NCI-H2029 (cell line): ENCODE results near the gene UBE2D1.

ENCODE experiments used
- DNase-seq: peaks from one replicate; lab custom pipeline; 2025; lab: John Stamatoyannopoulos, UW

The UBE2D1 gene

DNA sequence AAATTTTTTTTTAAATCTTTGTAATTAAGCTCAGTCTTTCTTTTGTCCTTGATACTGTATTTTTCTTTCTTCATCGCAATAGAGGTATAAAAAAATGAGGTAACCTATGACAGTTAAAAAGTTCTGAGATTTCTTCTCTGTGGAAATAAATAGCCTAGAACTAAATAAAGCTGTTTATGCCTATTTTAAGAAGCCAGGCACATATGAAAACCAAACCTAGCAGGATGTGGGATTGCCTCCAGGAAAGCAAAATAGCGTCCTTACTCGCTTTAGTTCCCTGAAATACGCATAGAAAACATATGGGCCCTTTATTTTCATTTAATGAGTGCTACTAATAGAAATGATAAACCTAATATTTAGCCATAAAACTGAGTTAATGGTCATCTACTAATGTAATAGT is 6.6 kb downstream of the UBE2D1 start:
- no peak for DNase-seq

DNA sequence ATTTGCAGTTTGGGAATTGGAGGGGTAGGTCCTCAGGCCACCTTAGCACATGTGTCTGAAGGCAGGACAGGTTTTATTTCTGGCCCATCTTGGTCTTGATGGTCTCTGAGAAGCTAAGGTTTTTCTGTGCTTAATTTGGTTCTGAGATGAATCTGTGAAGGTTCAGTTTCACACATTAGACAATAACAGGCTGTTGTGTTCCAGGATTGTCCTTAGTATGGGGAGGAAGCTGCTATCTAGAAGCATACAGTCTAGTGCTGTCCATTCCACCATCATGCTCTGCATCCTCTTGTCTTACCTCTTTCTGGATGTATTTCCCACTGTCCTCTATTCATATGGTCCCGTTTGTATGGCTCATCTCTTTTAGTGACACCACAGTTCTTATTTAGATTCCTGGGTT is 7.1 kb downstream of the UBE2D1 start:
- DNase-seq: no peak

DNA sequence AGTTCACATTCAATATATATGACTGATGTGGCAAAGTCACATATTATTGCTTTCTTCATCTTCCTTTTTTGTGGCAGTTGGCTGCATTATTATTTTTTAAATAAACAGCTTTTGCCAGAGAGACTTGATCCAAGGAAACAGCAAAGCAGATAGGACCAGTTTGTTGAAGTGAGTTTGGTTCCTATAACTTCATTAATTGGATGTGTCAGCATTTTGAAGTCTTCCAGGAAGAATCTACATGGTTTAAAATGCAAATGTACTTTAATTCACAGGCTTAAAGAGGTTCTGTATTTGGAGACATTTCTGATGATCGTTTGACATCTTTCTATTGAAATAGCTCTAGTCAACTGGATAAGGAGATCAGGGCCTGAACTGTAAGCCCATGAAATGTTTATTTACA is 13.2 kb downstream of the UBE2D1 start:
- DNase-seq: no peak

DNA sequence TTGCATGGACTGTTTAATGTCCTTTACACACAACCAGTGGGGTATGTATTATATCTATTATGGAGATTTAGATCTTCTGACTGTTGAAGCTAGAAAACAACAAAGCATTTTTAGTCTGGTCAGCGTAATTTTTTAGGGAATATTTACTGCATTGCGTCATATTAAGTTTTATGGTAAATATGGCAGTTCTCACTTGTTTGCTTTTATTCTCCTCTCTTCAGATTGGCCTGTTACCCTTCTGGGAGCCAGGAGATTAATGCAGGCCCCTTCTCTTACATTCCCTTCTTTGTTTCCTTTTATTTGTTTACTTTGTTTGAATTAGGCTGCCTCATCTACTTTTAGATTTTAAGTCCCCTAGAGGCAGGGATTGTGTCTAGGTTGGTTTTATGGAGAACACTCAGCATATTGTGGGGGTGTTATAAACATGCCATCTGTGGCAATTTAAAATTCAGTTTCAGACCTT is 13.8 kb downstream of the UBE2D1 start:
- no peak for DNase-seq

DNA sequence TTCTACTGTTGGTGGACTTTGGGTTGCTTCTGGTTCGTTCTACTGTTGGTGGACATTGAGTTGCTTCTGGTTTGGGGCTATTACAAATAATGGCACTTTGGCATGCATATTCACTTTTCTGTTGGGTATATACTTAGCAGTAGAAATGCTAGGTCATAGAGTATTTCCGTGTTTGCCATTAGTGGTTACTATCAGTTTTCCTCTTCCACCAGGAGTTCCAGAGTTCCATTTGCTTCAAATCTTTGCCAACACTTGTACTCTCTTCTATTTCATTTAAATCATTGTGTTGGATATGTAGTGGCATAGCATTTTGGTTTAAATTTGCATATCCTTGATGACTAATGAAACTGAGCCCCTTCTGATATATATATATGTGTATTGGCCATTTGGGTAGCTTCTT is 15.2 kb downstream of the UBE2D1 start:
- DNase-seq: no peak

DNA sequence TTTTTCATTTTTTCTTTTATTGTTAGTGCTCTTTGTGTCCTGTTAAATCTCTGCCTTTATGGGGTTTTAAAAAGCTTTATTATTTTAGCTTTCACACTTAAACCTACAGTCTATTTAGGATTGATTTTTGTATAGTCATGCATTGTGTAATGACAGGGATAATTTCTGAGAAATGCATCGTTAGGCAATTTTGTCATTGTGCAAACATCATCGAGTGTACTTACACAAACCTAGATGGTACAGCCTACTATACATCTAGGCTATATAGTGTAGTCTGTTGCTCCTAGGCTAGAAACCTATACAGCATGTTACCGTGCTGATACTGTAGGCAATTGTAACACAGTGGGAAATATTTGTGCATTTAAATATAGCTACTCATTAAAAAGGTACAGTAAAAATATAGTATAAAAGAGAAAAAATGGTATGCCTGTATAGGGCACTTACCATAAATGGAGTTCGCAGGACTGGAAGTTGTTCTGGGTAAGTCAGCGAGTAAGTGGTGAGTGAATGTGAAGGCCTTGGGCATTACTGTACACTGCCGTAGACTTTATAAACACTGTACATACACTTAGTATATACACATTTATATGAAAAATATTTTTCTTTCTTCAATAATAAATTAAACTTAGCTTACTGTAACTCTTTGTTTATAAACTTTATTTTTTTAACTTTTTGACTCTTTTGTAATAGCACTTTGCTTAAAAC is 16.0 kb downstream of the UBE2D1 start:
- no peak for DNase-seq

DNA sequence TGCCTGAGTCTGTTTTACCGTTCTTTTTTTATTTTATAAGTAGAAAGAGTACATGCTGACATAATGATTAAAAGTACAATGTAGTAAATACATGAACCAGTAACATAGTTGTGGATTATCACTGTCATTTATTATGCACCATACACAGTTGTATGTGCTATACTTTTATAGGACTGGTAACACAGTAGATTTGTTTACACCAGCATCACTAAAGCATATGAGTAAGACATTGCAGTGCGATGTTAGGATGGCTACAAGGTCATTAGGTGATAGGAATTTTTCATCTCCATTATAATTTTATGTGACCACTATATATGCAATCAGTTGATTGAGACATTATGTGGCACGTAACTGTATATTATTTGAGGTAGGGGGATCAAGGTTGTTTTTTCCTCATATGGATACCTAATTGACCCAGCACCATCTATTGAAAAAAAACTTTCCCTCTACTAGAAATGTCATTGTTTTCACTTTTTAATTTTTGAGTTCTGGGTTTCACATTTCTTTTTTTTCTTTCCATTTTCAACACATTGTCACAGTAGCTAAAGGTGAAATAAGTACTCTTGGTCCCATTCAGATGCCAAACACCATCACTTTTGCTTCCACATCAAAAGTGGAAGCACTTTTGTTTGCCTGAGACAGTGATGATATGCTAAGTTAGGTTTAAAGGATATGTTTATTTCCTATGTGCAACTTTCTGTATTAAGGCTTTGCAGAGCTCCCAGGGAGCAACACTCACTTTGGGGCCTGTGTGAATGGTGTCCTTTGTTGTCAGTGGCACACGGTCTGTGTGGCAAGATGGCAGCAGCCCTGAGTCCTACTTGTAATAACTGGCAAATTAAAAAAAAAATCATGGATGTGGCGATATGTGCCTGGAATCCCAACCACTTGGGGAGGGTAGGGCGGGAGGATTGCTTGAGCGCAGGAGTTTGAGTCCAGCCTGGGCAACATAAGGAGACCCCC is 17.1 kb downstream of the UBE2D1 start:
- no peak for DNase-seq

DNA sequence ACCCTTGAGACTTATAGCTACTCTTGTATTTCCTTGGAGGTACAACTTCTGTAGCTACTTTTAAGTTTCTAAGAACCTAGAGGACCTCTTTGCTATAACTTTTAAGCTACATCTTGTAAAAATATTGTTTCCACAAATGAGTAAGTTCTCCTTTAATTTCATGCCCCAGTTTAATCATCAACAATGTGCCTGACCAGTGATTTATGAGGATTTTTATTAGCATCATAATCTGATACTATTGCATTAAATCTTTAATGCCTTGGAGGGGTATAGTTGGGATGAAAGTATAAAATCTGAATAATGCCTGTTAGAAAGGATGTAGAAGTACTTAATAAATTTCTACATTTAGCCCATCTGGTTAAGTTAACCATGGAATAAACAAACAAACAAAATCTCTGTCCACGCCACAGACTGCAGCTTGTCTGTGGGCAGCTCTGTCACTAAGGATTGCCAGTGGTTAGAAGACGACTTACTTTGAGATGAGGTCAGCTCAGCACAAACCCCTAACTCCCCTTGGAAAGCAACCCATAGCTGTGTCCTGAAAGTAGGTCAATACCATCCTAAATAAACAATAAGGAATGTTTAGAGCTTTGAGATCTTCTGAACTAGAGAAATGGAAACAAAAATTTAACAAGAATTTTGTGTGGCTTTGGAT is 18.3 kb downstream of the UBE2D1 start:
- DNase-seq: no peak

DNA sequence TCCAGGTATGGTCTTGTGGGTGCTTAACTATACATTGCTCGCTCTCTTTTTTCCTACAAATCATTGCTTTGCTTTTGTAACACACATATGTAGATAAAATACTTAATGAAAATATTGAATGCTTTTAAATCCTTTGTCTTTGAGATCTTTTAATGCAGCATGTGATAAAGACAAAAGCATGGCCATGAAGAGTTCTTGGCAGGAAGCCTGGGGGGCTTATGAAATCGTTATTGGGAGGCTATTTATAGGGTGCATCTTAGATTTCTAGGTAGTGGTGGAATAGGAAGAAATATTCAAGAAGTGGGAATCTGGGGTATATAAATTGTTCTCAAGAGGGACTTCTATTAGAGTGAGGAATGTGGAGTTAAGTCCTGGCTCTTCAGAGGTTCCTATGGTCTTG is 21.9 kb downstream of the UBE2D1 start:
- no peak for DNase-seq

DNA sequence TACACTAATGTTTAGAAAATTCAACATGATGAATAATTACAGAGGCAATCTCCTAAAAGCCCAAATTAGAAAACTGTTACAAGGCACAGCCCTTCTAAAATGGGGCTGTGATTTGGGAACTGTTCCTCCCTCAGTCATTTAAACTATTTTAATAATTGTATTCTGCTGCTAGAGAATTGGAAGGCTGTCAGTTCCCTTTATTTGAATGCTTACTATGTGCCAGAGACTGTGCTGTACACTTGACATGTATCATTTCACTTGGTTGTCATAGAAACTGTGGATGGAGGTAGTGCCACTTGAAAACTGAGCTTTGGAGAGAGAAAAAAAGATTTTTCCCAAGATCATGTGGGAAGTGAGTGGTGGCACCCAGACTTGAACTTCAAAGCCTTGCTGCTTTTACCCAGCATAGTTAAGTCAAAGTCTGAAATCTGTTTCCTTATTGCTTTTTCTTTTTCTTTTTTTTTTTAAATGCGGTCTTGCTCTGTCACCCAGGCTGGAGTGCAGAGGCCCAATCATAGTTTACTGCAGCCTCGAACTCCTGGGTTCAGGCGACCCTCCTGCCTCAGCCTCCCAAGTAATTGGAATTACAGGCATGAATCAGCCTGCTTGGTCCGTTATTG is 23.6 kb downstream of the UBE2D1 start:
- no peak for DNase-seq

DNA sequence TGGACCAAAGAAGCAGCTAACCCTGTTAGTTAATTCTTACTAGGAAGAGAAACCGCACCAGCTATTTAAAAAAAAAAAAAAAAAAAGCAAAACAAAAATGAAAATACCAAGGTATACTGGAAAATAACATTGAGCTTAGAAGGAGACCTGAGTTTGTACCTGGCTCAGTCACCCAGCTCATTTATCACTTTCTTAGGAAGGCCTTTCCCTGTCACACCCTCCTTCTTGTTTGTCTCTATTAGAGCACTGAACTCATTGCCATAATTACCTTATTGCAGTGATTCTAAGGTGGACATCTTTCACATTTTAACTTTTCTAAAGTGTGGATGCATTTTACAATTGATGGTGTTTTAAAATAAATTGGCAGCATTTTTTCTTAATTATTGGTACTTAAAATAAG is 24.1 kb downstream of the UBE2D1 start:
- no peak for DNase-seq

DNA sequence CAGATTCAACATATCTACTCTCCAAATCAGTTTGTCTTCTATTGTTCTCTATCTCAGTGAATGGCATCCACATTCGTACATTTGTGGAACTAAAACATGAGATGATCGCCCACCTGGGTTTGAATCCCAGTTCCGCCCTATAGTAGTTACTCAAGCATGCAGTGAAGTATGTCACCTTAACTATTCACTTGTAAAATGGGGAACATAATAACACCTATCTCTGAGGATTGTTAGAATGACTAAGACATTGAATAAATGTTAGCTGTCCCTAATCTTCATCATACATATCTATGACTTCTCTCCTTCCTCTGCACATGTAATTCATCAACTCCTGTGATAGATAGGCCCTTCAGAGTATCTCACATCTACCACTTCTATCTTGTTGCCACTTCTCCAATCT is 24.7 kb downstream of the UBE2D1 start:
- DNase-seq: no peak

DNA sequence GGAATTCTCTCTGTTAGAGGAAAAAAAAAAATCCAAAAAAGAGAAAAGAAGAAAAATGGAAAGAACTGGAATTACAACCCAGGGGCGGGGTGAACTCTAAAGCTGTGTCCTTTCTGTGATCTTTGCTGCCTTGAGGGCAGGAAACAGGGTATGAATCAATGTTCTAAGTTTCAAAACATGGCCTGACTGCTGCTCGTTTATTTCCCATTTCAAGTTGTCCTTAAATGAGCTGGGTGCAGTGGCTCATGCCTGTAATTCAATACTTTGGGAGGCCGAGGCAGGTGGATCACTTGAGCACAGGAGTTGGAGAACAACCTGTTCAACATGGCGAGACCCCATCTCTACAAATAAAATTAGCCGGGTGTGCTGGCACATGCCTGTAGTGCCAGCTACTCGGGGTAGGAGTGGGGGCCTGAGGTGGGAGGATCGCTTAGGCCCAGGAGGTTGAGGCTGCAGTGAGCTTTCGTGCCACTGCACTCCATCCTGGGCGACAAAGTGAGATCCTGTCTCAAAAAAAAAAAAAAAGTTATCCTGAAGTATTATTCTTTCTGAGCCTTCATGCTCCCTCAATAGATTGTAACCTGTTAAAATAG is 25.7 kb downstream of the UBE2D1 start:
- no peak for DNase-seq

DNA sequence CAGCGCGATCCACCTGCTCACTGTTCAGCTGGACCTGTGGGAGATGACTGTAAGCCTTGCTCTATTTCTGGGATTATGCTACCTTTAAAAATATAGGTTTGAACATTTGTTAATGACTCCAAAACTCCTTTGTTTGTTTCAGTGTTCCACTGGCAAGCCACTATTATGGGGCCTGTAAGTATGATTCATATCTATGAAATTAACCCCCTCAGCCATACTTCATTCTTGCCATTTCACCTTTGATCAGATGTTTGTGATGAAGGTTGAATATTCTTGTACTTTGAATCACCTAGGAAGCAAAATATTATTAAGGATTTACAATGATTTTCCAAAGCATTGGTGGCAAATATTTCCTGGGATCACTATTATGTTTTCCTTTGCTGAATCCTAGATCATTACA is 26.5 kb downstream of the UBE2D1 start:
- no peak for DNase-seq

DNA sequence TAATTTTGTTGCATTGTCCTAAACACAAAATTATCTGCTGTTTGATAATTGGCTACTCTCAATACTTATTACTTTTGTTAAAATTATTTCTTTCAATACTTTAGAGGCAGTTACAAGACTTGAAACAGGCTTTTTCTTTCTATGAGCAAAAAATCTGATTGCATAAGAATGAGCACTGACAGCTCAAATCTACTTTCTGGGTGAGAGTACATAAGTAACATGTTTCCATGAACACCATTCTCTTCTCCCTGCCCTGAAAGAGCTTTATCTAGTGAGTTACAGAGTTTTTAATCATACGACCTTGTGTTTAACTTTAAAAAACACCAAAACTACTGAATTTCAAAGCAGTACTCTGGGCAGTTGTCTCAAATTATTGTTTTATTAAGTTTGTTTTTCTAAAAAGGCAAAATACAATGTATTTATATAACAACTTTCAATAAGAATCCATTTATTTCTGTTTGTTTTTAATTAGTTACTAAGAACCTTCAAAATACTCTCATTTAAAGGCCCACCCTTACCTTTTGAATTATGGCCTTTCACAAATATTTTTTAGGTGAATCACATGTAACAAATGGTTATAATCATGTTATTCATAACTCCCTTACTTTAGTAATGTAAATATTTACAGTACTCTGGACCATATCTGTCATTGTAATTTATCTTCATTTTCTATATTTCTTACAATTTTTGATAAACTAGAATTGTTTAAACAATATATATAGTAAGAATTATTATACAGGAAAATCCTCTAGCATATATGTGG is 27.4 kb downstream of the UBE2D1 start:
- DNase-seq: no peak

DNA sequence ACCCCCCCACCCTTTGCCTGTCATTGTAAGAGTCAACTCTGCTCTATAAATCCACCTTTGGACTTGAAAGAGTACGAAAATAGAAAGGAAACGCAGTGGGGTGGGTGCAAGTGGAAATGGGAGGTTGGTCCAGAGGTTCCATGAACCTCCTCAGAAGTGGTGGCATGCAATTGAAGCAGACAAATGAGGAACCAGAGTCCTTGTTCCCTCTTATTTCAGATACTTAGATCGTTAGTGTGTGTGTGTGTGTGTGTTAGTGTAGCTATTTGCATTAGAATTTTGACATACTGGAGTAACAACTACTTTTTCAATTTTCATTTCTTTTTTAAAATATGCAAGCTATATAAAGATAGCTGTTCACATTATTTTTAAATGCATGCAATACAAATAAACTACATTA is 32.3 kb downstream of the UBE2D1 start:
- no peak for DNase-seq

DNA sequence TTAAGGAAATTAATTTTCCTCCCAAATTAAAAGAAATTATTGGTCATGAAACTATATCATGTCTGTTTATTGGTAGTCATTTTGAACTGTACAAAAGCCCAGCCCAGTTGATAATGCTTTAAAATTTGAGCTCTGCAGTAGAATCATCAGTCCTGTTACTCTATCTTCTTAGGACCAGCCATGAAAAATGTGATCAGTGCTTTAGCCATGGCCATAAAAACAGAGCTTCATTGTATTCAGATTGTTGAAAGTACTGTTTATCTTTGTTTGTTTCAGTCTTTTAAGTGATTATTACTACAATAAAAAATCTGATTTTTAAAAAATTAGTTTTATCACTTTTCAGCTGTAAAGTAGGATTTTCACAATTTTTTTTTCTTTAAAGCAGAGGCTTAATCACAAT is 36.7 kb downstream of the UBE2D1 start:
- no peak for DNase-seq

DNA sequence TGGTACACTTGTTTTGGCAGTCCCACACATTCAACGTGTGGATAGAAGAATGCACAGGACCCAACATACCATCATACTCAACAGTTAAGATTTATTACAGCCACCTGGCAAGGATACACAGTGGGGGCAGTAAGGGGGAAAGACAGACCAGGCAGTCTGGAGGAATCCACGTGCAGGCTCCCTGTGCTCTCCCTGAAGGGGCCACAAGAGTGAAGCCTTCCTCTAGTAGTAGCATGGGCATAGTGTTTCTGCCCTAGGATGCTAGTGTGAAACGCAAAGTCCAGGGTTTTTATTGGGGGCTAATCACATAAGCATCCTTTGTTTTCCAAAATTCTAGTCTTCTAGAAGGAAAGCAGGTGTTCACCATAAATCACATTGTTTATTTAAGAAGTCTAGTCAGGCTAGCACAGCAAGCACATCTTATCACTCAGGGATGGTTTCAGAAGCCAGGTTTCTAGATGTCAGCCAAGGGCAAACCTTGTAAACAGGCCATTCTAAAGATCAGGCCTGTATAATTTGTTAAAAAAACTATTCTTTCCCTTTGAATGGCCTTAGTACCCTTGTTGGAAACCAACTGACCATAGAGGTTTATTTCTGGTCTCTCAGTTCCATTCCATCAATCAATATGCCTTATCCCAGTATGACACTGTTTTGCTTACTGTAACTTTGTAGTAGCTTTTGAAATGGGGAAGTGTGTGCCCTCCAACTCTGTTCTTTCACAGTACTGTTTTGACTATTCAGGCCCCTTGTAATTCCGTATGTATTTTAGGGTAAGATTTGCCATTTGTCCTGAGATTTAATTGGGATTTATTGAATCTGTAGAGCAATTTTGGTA is 38.0 kb downstream of the UBE2D1 start:
- no peak for DNase-seq

DNA sequence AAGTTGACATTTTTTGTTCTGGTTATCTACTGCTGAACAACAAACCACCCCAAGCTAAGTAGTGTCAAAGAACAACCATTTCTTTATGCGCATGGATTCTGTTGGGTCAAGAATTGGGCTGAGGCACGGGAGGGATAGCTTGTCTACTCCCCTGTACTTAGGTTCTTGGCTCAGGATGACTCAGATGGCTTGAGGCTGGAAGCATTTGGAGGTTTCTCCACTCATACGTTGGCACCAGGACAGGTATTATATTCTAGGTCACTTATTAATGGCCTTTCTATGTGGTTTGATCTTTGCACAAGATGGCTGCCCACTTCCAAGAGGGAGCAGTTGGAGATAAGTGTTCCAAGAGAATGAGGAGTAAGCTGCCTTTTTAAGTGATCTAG is 38.6 kb downstream of the UBE2D1 start:
- DNase-seq: no peak

DNA sequence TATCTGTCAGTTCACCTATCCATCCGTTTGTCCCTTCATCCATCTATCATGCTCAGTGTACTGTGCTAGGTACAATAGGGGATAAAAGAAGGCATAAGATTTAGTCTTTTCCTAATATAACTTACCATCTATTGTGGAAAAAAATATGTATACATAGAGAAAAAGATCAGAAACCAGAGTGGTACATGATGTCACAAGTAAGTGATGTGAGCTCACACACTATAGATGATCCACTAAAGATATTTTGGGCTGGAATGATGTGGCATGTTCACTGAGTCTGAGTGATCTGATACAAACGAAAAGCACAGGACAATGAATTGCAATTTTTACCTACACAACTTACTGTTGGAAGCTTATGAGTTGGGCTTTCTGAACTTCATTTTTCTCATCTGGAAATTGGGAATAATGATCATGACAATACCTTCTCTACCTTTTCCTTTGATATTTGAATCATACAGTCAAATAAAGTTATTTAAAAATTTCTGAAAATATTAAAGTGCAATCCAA is 47.7 kb downstream of the UBE2D1 start:
- DNase-seq: no peak
